Measurements from ENCODE around the gene SERP2. TPM values are rescaled to one million over a fixed set of nuclear protein-coding genes. Genes with fewer than 3 reads are reported as not detected.
A peak's percentile ranks its signal among the peaks of the same experiment; 100 is the strongest.

SERP2 gene
- total and polyA plus RNA-seq, 2 of the 8 experiments (the other 6 are each of a cell fraction or from before 2014, with no cell fraction given) = 2.0 to 2.3 TPM

- Histone ChIP-seq H4K5ac (ENCODE audit: insufficient read length, low read depth, low read length) (no peak overlapping the region), H4K91ac (replicated peaks; ENCODE audit: insufficient read length, low read length) (no peak overlapping the region), H3K4ac (replicated peaks; ENCODE audit: insufficient read length, low read depth, low read length) (no peak overlapping the region), H2BK5ac (ENCODE audit: low read depth, low read length) (no peak overlapping the region), H2BK120ac (replicated peaks; ENCODE audit: low read depth, low read length) (no peak overlapping the region), H2BK20ac (ENCODE audit: low read length) (no peak overlapping the region), H3K36me3 (ENCODE audit: control insufficient read depth in 2 of 4, insufficient read depth in 4 of 4, low read length in 3 of 4) (no peaks in the 10 kb centered on the region), H2BK15ac (ENCODE audit: low read length) (peak overlapping the region; percentile 83; the same call in 1 of the 2 replicates), H3K23me2 (ENCODE audit: low read depth, low read length) (no peaks in the 10 kb centered on the region), H3K9me3 (ENCODE audit: insufficient read depth in 2 of 2, low read depth in 1 of 2, low read length in 1 of 2) (no peaks in the 10 kb centered on the region; a peak in 1 of 4 replicates), H3K56ac (replicated peaks; ENCODE audit: insufficient read length, low read depth, low read length) (no peak overlapping the region), H3K79me2 (ENCODE audit: control insufficient read depth in 1 of 2, insufficient read depth in 2 of 2, low read length in 2 of 2) (no peaks in the 10 kb centered on the region), H2AFZ (ENCODE audit: low read length) (peak overlapping the region; percentile 64; the same call in 1 of the 2 replicates), H2AK5ac (ENCODE audit: low read depth, low read length) (no peak overlapping the region), H3K4me2 (ENCODE audit: insufficient read depth in 1 of 2, low read depth in 2 of 2, low read length in 2 of 2) (no peak overlapping the region), H3K27me3 (replicated peaks in 1 of 4; ENCODE audit: control insufficient read depth in 3 of 4, extremely low read depth in 1 of 4, insufficient read depth in 3 of 4, low read length in 3 of 4) (no peaks in the 10 kb centered on the region), H3K9ac (replicated peaks in 1 of 4; ENCODE audit: extremely low read depth in 1 of 4, low read depth in 3 of 4, low read length in 3 of 4) (no peak overlapping the region), H3K79me1 (ENCODE audit: low read depth, low read length) (no peaks in the 10 kb centered on the region), H3K14ac (ENCODE audit: insufficient read length) (no peak overlapping the region), H4K8ac (ENCODE audit: extremely low read depth, insufficient read depth, low read length) (no peak overlapping the region), H2BK12ac (ENCODE audit: low read depth, low read length) (peak overlapping the region; percentile 35; the same call in 1 of the 2 replicates), H3K4me3 (ENCODE audit: extremely low read depth in 1 of 4, insufficient read depth in 2 of 4, low read depth in 3 of 4, low read length in 4 of 4) (no peak overlapping the region), H4K20me1 (replicated peaks in 1 of 2; ENCODE audit: control insufficient read depth in 1 of 2, insufficient read depth in 2 of 2, low read length in 2 of 2) (no peaks in the 10 kb centered on the region), H3K18ac (ENCODE audit: extremely low read depth, low read length) (no peak overlapping the region; the same call in 1 of the 2 replicates), H3K27ac (ENCODE audit: low read depth, low read length) (no peak overlapping the region), H3K23ac (ENCODE audit: insufficient read length) (no peak overlapping the region), H3K4me1 (replicated peaks in 1 of 4; ENCODE audit: control insufficient read depth in 3 of 4, insufficient read depth in 4 of 4, low read length in 3 of 4) (peaks cover 8 to 22% (median 12%) of the 10 kb centered on the region in 4 experiments)
- FAIRE-seq = no peak
- DNase-seq (ENCODE audit: low read depth in 1 of 2, low spot score in 2 of 2) = no peak
- ChIA-PET CTCF (ENCODE audit: partially characterized antibody) (interaction anchor here (0.9 to 1.6 kb wide), 2 partner anchors 14 to 169 kb away, joined by 3 to 4 read pairs; no protein-coding TSS in a partner anchor), POLR2A (ENCODE audit: partially characterized antibody) (interaction anchor here (4.4 kb wide), 1 partner anchor 8 kb away, joined by 27 read pairs; no protein-coding TSS in a partner anchor)
- no peak for TF ChIP-seq JUN (IDR thresholded peaks at IDR 0.05; ENCODE audit: low read depth, low read length)
- TF ChIP-seq NANOG (IDR thresholded peaks at IDR 0.05; ENCODE audit: insufficient read depth, low read depth, low read length, poor library complexity, severe bottlenecking) = no peak
- TF ChIP-seq POU5F1 (IDR thresholded peaks at IDR 0.05; ENCODE audit: low read depth, low read length) = no peak
- TF ChIP-seq CTBP2 (IDR thresholded peaks at IDR 0.05; ENCODE audit: borderline replicate concordance, insufficient read depth, insufficient read length, low read length) = no peak
- TF ChIP-seq SIRT6 (IDR thresholded peaks at IDR 0.05; ENCODE audit: low read length) = no peak
- TF ChIP-seq SAP30 (IDR thresholded peaks at IDR 0.05; ENCODE audit: insufficient read depth, insufficient replicate concordance, low read length) = no peak
- no peak for TF ChIP-seq RFX5 (IDR thresholded peaks at IDR 0.05; ENCODE audit: borderline replicate concordance, low read depth, low read length)
- no peak for TF ChIP-seq YY1 (IDR thresholded peaks at IDR 0.05; ENCODE audit: low read depth, low read length)
- no peak for TF ChIP-seq GABPA (IDR thresholded peaks at IDR 0.05; ENCODE audit: borderline replicate concordance, insufficient read depth, low read length)
- TF ChIP-seq EP300 (IDR thresholded peaks at IDR 0.05; ENCODE audit: borderline replicate concordance in 1 of 2, low read depth in 2 of 2, low read length in 2 of 2) = no peak
- no peak for TF ChIP-seq GTF2F1 (IDR thresholded peaks at IDR 0.05; ENCODE audit: borderline replicate concordance, low read depth, low read length)
- WGBS, 2 experiments (ENCODE audit: extremely low coverage in 1 of 2, insufficient coverage in 1 of 2, insufficient read length in 1 of 2, insufficient replicate concordance in 2 of 2, low coverage in 1 of 2, low lambda C conversion rate in 2 of 2, missing lambda C conversion rate in 1 of 2) = 84% methylated on average over 16 of the region's 16 CpGs; no CpG with 5 or more reads in 1 of the 2 experiments
Measured at GRCh38 chr13:44412346-44412935, 38.8 kb downstream of the SERP2 start.
